T-helper 2 cell treated with Interferon-gamma antibody and Interleukin-4, amounts not matched to agents 5 μg/mL and 100 μg/mL, for 36 hours (primary cell): Measurements from ENCODE around the gene SLC41A3.

Experiments used
- DNase-seq: peaks from one replicate; pipeline ENCODE4 v3.0.0; 2021; ENCODE audit warnings: low spot score
- H3K27ac Mint-ChIP-seq: one replicate; pipeline ENCODE4 v1.8.0; 2021; ENCODE audit warnings: mild to moderate bottlenecking, mixed read lengths
- H3K27me3 Mint-ChIP-seq: one replicate; pipeline ENCODE4 v1.8.0; 2021; ENCODE audit warnings: low read depth, mixed read lengths
- H3K36me3 Mint-ChIP-seq: one replicate; pipeline ENCODE4 v1.8.0; 2021; ENCODE audit warnings: low read depth, mixed read lengths
- H3K4me1 Mint-ChIP-seq: one replicate; pipeline ENCODE4 v1.8.0; 2021; ENCODE audit warnings: low read depth, mixed read lengths
- H3K4me3 Mint-ChIP-seq: one replicate; pipeline ENCODE4 v1.8.0; 2022; ENCODE audit warnings: mild to moderate bottlenecking, moderate library complexity, mixed read lengths
- H3K9me3 Mint-ChIP-seq: one replicate; pipeline ENCODE4 v1.8.0; 2021; ENCODE audit warnings: mixed read lengths

Gene SLC41A3

GRCh38 chr3:126087552-126088175, 3.7 kb upstream of the SLC41A3 start:
- no peaks in the 10 kb centered on the region for H3K36me3 Mint-ChIP-seq
- no peak overlapping the region for H3K27ac Mint-ChIP-seq
- no peak overlapping the region for H3K4me3 Mint-ChIP-seq
- peaks cover 31% of the 10 kb centered on the region for H3K9me3 Mint-ChIP-seq
- no peak for DNase-seq
- no peaks in the 10 kb centered on the region for H3K27me3 Mint-ChIP-seq
- peaks cover 23% of the 10 kb centered on the region for H3K4me1 Mint-ChIP-seq

GRCh38 chr3:126085841-126086240, 1.9 kb upstream of the SLC41A3 start:
- no peak for DNase-seq
- Mint-ChIP-seq H3K9me3 (peaks cover 17% of the 10 kb centered on the region), H3K27ac (no peak overlapping the region), H3K4me1 (peaks cover 23% of the 10 kb centered on the region), H3K36me3 (no peaks in the 10 kb centered on the region), H3K4me3 (no peak overlapping the region), H3K27me3 (no peaks in the 10 kb centered on the region)

- H3K36me3 Mint-ChIP-seq, result no peaks in the 10 kb centered on the region
- H3K4me3 Mint-ChIP-seq, result peak overlapping the region; percentile 74
- DNase-seq, result no peak
- H3K9me3 Mint-ChIP-seq, result peaks cover 12% of the 10 kb centered on the region
- no peaks in the 10 kb centered on the region for H3K27me3 Mint-ChIP-seq
- peaks cover 23% of the 10 kb centered on the region for H3K4me1 Mint-ChIP-seq
- peak overlapping the region; percentile 19 for H3K27ac Mint-ChIP-seq
These were observed 1.4 kb upstream of the SLC41A3 start for GRCh38 chr3:126085276-126085675.

- peaks cover 12% of the 10 kb centered on the region for H3K9me3 Mint-ChIP-seq
- no peak overlapping the region for H3K27ac Mint-ChIP-seq
- H3K4me3 Mint-ChIP-seq, result peak overlapping the region; percentile 74
- DNase-seq, result no peak
- no peaks in the 10 kb centered on the region for H3K27me3 Mint-ChIP-seq
- H3K36me3 Mint-ChIP-seq, result no peaks in the 10 kb centered on the region
- peaks cover 23% of the 10 kb centered on the region for H3K4me1 Mint-ChIP-seq
These were observed 850 bp upstream of the SLC41A3 start for GRCh38 chr3:126084768-126085180.

- Mint-ChIP-seq H3K27ac (peak overlapping the region; percentile 90), H3K36me3 (no peaks in the 10 kb centered on the region), H3K9me3 (peaks cover 12% of the 10 kb centered on the region), H3K27me3 (no peaks in the 10 kb centered on the region), H3K4me3 (peak overlapping the region; percentile 95), H3K4me1 (peaks cover 23% of the 10 kb centered on the region)
- DNase-seq, result peak; percentile 27
These were observed 412 bp downstream of the SLC41A3 start for GRCh38 chr3:126083511-126083912.

- Mint-ChIP-seq H3K9me3 (peaks cover 11% of the 10 kb centered on the region), H3K36me3 (no peaks in the 10 kb centered on the region), H3K27ac (peak overlapping the region; percentile 90), H3K4me3 (peak overlapping the region; percentile 95), H3K27me3 (no peaks in the 10 kb centered on the region), H3K4me1 (peaks cover 23% of the 10 kb centered on the region)
- no peak for DNase-seq
These were observed 832 bp downstream of the SLC41A3 start for GRCh38 chr3:126083138-126083445.

- no peaks in the 10 kb centered on the region for H3K36me3 Mint-ChIP-seq
These were observed 1.4 kb downstream of the SLC41A3 start for GRCh38 chr3:126082362-126083137.

GRCh38 chr3:126081618-126082361, 2.1 kb downstream of the SLC41A3 start:
- no peak overlapping the region for H3K27ac Mint-ChIP-seq
- H3K27me3 Mint-ChIP-seq, result no peaks in the 10 kb centered on the region
- peaks cover 23% of the 10 kb centered on the region for H3K4me1 Mint-ChIP-seq
- H3K9me3 Mint-ChIP-seq, result no peaks in the 10 kb centered on the region
- no peak overlapping the region for H3K4me3 Mint-ChIP-seq
- no peaks in the 10 kb centered on the region for H3K36me3 Mint-ChIP-seq
- no peak for DNase-seq

More at GRCh38 chr3:126082362-126083137, 1.4 kb downstream of the SLC41A3 start:
- peak overlapping the region; percentile 95 for H3K4me3 Mint-ChIP-seq
- peaks cover 6% of the 10 kb centered on the region for H3K9me3 Mint-ChIP-seq
- H3K27me3 Mint-ChIP-seq, result no peaks in the 10 kb centered on the region
- H3K27ac Mint-ChIP-seq, result peak overlapping the region; percentile 90
- H3K4me1 Mint-ChIP-seq, result peaks cover 23% of the 10 kb centered on the region
- DNase-seq, result no peak

GRCh38 chr3:126080970-126081369, 3.0 kb downstream of the SLC41A3 start:
- Mint-ChIP-seq H3K9me3 (no peaks in the 10 kb centered on the region), H3K27ac (no peak overlapping the region), H3K27me3 (no peaks in the 10 kb centered on the region), H3K36me3 (no peaks in the 10 kb centered on the region), H3K4me1 (peaks cover 21% of the 10 kb centered on the region), H3K4me3 (no peak overlapping the region)
- DNase-seq, result no peak

- no peak overlapping the region for H3K4me3 Mint-ChIP-seq
- no peak overlapping the region for H3K27ac Mint-ChIP-seq
- H3K27me3 Mint-ChIP-seq, result peaks cover 4% of the 10 kb centered on the region
- peaks cover 5% of the 10 kb centered on the region for H3K4me1 Mint-ChIP-seq
- no peak for DNase-seq
- H3K9me3 Mint-ChIP-seq, result no peaks in the 10 kb centered on the region
- no peaks in the 10 kb centered on the region for H3K36me3 Mint-ChIP-seq
These were observed 5.1 kb downstream of the SLC41A3 start for GRCh38 chr3:126078866-126079265.

- DNase-seq, result no peak
- no peaks in the 10 kb centered on the region for H3K36me3 Mint-ChIP-seq
- H3K4me3 Mint-ChIP-seq, result no peak overlapping the region
- peaks cover 6% of the 10 kb centered on the region for H3K27me3 Mint-ChIP-seq
- no peak overlapping the region for H3K27ac Mint-ChIP-seq
- peaks cover 2% of the 10 kb centered on the region for H3K9me3 Mint-ChIP-seq
- peaks cover under 1% of the 10 kb centered on the region for H3K4me1 Mint-ChIP-seq
These were observed 6.2 kb downstream of the SLC41A3 start for GRCh38 chr3:126077754-126078153.

GRCh38 chr3:126076140-126076539, 7.8 kb downstream of the SLC41A3 start:
- Mint-ChIP-seq H3K9me3 (peaks cover 5% of the 10 kb centered on the region), H3K27me3 (peaks cover 6% of the 10 kb centered on the region), H3K4me3 (no peak overlapping the region), H3K27ac (no peak overlapping the region), H3K36me3 (no peaks in the 10 kb centered on the region), H3K4me1 (no peaks in the 10 kb centered on the region)
- DNase-seq, result no peak

- Mint-ChIP-seq H3K9me3 (peaks cover 5% of the 10 kb centered on the region), H3K27ac (no peak overlapping the region), H3K4me3 (no peak overlapping the region), H3K4me1 (no peaks in the 10 kb centered on the region), H3K36me3 (no peaks in the 10 kb centered on the region), H3K27me3 (peaks cover 2% of the 10 kb centered on the region)
- DNase-seq, result no peak
These were observed 13.8 kb downstream of the SLC41A3 start for GRCh38 chr3:126070146-126070545.

GRCh38 chr3:126067959-126068358, 16.0 kb downstream of the SLC41A3 start:
- DNase-seq, result no peak
- Mint-ChIP-seq H3K9me3 (peaks cover 5% of the 10 kb centered on the region), H3K27ac (no peak overlapping the region), H3K36me3 (no peaks in the 10 kb centered on the region), H3K4me1 (peaks cover 5% of the 10 kb centered on the region), H3K27me3 (no peaks in the 10 kb centered on the region), H3K4me3 (no peak overlapping the region)
